ENCODE measurements around the gene TAS2R3. TPM values are rescaled to one million over a fixed set of nuclear protein-coding genes. Genes with fewer than 3 reads are reported as not detected.

Gene TAS2R3
- total RNA-seq, 1 experiment from 2014 or later = 1.2 TPM

DNA sequence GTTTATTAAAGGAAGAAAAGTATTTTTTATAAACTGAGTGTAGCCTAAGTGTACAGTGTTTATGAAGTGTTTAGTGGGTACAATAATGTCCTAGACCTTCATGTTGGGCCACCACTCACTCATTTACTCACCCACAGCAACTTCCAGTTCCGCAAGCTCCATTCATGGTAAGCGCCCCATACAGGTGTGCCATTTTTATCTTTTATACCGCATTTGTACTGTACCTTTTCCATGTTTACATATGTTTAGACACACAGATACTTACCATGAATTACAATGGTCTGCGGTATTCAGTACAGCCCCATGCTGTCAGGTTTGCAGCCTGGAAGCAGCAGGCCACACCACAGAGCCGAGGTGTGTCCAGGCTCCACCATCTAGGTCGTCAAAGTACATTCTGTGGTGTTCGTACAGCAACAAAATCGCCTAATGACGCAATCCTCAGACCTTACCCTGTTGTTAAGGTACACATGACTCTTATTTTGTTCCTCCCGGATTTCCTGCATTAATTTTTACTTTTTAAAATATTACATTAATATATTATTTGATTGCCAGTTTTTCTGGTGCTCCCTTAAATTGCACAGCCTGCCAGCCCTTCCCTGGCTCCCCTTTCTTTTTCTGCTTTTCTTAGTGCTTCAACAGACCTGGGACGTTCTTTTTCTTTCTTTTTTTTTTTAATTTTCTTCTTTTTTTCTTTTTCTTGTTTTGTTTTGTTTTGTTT lies 26.6 kb upstream of the TAS2R3 start:
- Mint-ChIP-seq H3K9me3 (no peaks in the 10 kb centered on the region), H3K4me1 (peaks cover 25% of the 10 kb centered on the region), H3K4me3 (peak overlapping the region; percentile 95), H3K27ac (peak overlapping the region; percentile 98), H3K36me3 (peaks cover 28% of the 10 kb centered on the region), H3K27me3 (ENCODE audit: low read depth) (no peaks in the 10 kb centered on the region)
- ATAC-seq (no peak), DNase-seq (ENCODE audit: low spot score) (no peak)
- POLR2A ChIA-PET = interaction anchor here (1.2 kb wide), 2 partner anchors 11 to 36 kb away, joined by 3 to 6 read pairs; partner anchors contain the start of gene DENND11
- TF ChIP-seq, protein P1, sequence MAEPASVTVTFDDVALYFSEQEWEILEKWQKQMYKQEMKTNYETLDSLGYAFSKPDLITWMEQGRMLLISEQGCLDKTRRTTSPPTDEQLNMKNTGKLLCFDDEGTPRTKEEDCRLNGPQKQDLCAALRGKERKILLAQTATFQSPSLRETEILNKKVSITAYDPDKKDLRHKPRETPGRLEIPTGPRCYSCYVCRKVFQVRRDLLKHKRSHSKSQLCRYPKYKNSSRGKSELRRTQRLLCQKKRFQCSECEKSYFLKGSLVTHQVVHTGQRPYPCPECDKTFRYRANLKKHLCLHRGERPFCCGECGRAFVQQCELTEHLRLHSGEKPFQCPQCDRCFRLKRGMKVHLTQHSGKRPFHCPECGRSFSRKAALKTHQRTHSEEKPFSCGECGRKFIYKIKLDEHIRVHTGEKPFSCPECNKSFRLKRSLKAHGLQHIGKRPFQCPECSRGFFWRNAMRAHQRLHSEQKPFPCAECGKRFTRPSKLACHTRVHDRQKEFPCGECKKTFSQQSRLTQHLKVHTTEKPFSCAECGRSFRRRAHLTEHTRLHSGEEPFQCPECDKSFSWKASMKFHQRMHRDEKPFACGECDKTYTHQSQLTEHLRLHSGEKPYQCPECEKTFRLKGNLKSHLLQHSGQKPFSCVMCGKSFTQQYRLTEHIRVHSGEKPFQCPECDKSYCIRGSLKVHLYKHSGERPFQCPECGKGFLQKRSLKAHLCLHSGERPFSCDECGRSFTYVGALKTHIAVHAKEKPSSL (CRISPR knock-in tag; conservative IDR thresholded peaks at IDR 0.05) = no peak
- TF ChIP-seq FOXP4 (CRISPR knock-in tag; IDR thresholded peaks at IDR 0.05) (no peak), RORB (CRISPR knock-in tag; IDR thresholded peaks at IDR 0.05) (no peak), GABPB1 (CRISPR knock-in tag; IDR thresholded peaks at IDR 0.05) (peak; percentile 67; the same call in 1 of the 2 replicates)
- CTCF ChIA-PET = interaction anchor here (0.5 to 2.8 kb wide), 24 partner anchors 8 to 445 kb away, joined by 3 to 26 read pairs (median 6); partner anchors contain the start of genes DENND11 and WEE2

DNA sequence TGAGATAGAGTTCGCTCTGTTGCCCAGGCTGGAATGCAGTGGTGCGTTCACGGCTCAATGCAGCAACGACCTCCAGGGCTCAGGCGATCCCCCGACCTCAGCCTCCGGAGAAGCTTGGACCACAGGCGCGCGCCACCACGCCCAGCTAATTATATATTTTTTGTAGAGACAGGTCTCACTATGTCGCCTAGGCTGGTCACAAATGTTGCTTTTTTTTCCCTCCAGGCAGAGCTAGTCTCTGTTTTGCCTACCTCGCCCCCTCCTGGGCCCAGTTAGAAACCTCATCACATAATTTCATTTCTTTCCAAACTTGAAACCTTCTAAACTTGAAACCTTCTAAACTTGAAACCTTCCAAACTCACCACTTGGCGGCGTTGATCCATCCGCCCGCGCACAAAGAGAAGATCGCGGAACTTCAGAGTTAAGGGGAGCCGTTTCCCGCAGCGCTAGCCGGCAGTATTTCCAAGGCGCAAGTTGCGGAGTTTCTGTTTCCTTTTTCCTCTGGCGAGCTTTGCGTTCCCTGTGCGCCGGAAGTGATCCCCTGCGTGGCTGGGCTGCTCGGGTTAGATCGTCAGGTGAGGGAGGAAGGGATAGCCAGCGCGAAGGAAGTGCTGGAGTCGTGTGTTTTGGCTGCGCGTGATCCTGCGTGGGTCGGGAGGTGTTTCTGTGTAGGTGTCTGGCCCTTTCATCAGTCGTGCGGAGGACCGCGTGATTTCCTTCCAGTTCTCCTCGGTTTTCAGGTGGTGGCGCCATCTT lies 25.9 kb upstream of the TAS2R3 start, which contains the start of gene SSBP1:
TSS of gene SSBP1 (plus strand) at position 523 of the 756 bp plus-strand sequence. CDS start 809 bp downstream, outside the sequence.
- H3K27ac Mint-ChIP-seq = peak within 1 kb of the TSS; percentile 98
- no peaks in the 10 kb centered on the region for H3K9me3 Mint-ChIP-seq
- ATAC-seq (peak; percentile 85), DNase-seq (ENCODE audit: low spot score) (peak; percentile 90)
- ChIA-PET CTCF (interaction anchor here (0.5 to 2.8 kb wide), 28 partner anchors 9 to 446 kb away, joined by 3 to 26 read pairs (median 5); partner anchors contain the start of genes AGK, DENND11, TAS2R3 and WEE2), POLR2A (interaction anchor here (1.0 to 1.2 kb wide), 3 partner anchors 12 to 137 kb away, joined by 3 to 6 read pairs (median 3); partner anchors contain the start of gene DENND11)
- H3K27me3 Mint-ChIP-seq (ENCODE audit: low read depth) = no peaks in the 10 kb centered on the region
- peaks cover 35% of the 10 kb centered on the region for H3K36me3 Mint-ChIP-seq
- peaks cover 25% of the 10 kb centered on the region for H3K4me1 Mint-ChIP-seq
- peak within 1 kb of the TSS; percentile 95 for H3K4me3 Mint-ChIP-seq
- TF ChIP-seq NFE2L1 (CRISPR knock-in tag; IDR thresholded peaks at IDR 0.05) (0 out of 2 replicates have a peak, but pooled peaks have one; percentile 37), ZNF232 (CRISPR knock-in tag; IDR thresholded peaks at IDR 0.05) (peak; percentile 66; the same call in 1 of the 2 replicates), FOXK1 (CRISPR knock-in tag; IDR thresholded peaks at IDR 0.05) (peak; percentile 99), ZNF671 (CRISPR knock-in tag; IDR thresholded peaks at IDR 0.05) (no peak), NR2C2 (CRISPR knock-in tag; IDR thresholded peaks at IDR 0.05) (peak; percentile 74; the same call in 1 of the 2 replicates), FOXP1 (CRISPR knock-in tag; IDR thresholded peaks at IDR 0.05; ENCODE audit: borderline replicate concordance) (peak; percentile 79; the same call in 1 of the 2 replicates), SP1 (CRISPR knock-in tag; conservative IDR thresholded peaks at IDR 0.05) (peak; percentile 92), ELF4 (CRISPR knock-in tag; IDR thresholded peaks at IDR 0.05; ENCODE audit: low read depth) (no peak)
- TF ChIP-seq, protein P2, sequence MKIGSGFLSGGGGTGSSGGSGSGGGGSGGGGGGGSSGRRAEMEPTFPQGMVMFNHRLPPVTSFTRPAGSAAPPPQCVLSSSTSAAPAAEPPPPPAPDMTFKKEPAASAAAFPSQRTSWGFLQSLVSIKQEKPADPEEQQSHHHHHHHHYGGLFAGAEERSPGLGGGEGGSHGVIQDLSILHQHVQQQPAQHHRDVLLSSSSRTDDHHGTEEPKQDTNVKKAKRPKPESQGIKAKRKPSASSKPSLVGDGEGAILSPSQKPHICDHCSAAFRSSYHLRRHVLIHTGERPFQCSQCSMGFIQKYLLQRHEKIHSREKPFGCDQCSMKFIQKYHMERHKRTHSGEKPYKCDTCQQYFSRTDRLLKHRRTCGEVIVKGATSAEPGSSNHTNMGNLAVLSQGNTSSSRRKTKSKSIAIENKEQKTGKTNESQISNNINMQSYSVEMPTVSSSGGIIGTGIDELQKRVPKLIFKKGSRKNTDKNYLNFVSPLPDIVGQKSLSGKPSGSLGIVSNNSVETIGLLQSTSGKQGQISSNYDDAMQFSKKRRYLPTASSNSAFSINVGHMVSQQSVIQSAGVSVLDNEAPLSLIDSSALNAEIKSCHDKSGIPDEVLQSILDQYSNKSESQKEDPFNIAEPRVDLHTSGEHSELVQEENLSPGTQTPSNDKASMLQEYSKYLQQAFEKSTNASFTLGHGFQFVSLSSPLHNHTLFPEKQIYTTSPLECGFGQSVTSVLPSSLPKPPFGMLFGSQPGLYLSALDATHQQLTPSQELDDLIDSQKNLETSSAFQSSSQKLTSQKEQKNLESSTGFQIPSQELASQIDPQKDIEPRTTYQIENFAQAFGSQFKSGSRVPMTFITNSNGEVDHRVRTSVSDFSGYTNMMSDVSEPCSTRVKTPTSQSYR (CRISPR knock-in tag; IDR thresholded peaks at IDR 0.05) = 0 out of 2 replicates have a peak, but pooled peaks have one; percentile 36
- TF ChIP-seq, protein P3, sequence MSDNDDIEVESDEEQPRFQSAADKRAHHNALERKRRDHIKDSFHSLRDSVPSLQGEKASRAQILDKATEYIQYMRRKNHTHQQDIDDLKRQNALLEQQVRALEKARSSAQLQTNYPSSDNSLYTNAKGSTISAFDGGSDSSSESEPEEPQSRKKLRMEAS (CRISPR knock-in tag; IDR thresholded peaks at IDR 0.05) = peak; percentile 76; the same call in 1 of the 2 replicates
- TF ChIP-seq, protein P4, sequence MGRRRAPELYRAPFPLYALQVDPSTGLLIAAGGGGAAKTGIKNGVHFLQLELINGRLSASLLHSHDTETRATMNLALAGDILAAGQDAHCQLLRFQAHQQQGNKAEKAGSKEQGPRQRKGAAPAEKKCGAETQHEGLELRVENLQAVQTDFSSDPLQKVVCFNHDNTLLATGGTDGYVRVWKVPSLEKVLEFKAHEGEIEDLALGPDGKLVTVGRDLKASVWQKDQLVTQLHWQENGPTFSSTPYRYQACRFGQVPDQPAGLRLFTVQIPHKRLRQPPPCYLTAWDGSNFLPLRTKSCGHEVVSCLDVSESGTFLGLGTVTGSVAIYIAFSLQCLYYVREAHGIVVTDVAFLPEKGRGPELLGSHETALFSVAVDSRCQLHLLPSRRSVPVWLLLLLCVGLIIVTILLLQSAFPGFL (CRISPR knock-in tag; IDR thresholded peaks at IDR 0.05; ENCODE audit: borderline replicate concordance) = no peak
- TF ChIP-seq, protein P5, sequence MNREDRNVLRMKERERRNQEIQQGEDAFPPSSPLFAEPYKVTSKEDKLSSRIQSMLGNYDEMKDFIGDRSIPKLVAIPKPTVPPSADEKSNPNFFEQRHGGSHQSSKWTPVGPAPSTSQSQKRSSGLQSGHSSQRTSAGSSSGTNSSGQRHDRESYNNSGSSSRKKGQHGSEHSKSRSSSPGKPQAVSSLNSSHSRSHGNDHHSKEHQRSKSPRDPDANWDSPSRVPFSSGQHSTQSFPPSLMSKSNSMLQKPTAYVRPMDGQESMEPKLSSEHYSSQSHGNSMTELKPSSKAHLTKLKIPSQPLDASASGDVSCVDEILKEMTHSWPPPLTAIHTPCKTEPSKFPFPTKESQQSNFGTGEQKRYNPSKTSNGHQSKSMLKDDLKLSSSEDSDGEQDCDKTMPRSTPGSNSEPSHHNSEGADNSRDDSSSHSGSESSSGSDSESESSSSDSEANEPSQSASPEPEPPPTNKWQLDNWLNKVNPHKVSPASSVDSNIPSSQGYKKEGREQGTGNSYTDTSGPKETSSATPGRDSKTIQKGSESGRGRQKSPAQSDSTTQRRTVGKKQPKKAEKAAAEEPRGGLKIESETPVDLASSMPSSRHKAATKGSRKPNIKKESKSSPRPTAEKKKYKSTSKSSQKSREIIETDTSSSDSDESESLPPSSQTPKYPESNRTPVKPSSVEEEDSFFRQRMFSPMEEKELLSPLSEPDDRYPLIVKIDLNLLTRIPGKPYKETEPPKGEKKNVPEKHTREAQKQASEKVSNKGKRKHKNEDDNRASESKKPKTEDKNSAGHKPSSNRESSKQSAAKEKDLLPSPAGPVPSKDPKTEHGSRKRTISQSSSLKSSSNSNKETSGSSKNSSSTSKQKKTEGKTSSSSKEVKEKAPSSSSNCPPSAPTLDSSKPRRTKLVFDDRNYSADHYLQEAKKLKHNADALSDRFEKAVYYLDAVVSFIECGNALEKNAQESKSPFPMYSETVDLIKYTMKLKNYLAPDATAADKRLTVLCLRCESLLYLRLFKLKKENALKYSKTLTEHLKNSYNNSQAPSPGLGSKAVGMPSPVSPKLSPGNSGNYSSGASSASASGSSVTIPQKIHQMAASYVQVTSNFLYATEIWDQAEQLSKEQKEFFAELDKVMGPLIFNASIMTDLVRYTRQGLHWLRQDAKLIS (CRISPR knock-in tag; IDR thresholded peaks at IDR 0.05; ENCODE audit: borderline replicate concordance) = peak; percentile 62; the same call in 1 of the 2 replicates
- TF ChIP-seq, protein P6, sequence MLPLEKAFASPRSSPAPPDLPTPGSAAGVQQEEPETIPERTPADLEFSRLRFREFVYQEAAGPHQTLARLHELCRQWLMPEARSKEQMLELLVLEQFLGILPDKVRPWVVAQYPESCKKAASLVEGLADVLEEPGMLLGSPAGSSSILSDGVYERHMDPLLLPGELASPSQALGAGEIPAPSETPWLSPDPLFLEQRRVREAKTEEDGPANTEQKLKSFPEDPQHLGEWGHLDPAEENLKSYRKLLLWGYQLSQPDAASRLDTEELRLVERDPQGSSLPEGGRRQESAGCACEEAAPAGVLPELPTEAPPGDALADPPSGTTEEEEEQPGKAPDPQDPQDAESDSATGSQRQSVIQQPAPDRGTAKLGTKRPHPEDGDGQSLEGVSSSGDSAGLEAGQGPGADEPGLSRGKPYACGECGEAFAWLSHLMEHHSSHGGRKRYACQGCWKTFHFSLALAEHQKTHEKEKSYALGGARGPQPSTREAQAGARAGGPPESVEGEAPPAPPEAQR (CRISPR knock-in tag; IDR thresholded peaks at IDR 0.05) = no peak

Data from WTC11 (cell line).